Measurements from ENCODE around the gene SNRPA.

SNRPA gene

DNA sequence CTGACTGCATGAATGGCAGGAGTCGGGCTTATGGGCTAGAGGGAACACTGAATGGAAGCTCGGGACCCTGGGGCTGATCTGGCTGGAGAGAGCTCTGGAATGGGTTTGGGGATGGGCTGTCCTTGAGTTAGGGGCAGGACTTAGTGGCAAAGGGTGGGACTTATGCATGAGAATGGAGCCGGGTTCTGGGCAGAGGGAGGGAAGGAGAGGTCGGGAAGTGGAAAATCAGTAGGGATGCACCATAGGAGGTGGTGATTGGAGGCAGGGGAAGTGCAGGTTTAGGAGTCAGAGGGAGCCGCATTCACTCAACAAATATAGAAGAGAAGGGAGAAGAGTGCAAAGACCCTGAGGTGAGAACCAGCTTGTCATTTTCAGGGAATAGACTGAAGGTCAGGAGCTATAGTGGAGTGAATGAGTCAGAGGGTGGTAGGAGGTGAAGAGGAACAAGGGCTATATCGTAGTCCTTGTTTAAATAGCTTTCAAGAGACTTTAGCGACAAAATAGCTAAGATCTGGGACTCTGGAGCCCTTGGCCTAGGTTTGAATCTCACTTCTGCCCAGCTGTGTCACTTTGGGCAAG lies 27.8 kb downstream of the SNRPA start:
- peaks cover 10% of the 10 kb centered on the region; the same call in 1 of the 2 replicates for H3K79me2 ChIP-seq (ENCODE audit: insufficient read depth, low read length)
- H3K9me2 ChIP-seq (replicated peaks; ENCODE audit: insufficient read depth, low read length) = no peaks in the 10 kb centered on the region
- H3K9me3 ChIP-seq (ENCODE audit: insufficient read depth, low read length) = no peaks in the 10 kb centered on the region
- H2AFZ ChIP-seq (ENCODE audit: low read depth, low read length, severe bottlenecking) = peak overlapping the region; percentile 60
- peaks cover 16% of the 10 kb centered on the region for H3F3A ChIP-seq (ENCODE audit: insufficient read depth)
- no peak for TF ChIP-seq EZH2phosphoT487 (conservative IDR thresholded peaks at IDR 0.05; ENCODE audit: low read length)
- TF ChIP-seq CTCF (IDR thresholded peaks at IDR 0.05; ENCODE audit: insufficient read depth, low read length, poor library complexity, severe bottlenecking) = no peak
- no peaks in the 10 kb centered on the region for H4K20me1 ChIP-seq (ENCODE audit: low read depth, low read length)
- H3K4me2 ChIP-seq (ENCODE audit: low read depth, low read length, poor library complexity, severe bottlenecking) = peak overlapping the region; percentile 75
- H3K9ac ChIP-seq (ENCODE audit: low read length) = peak overlapping the region; percentile 68
- H3K4me3 ChIP-seq (ENCODE audit: insufficient read depth, low read length, poor library complexity, severe bottlenecking) = peak overlapping the region; percentile 68
- no peaks in the 10 kb centered on the region for H3K27me3 ChIP-seq (ENCODE audit: low read length)
- no peaks in the 10 kb centered on the region for H3K36me3 ChIP-seq (ENCODE audit: low read length)
- H3K27ac ChIP-seq (ENCODE audit: low read depth, low read length) = peak overlapping the region; percentile 98

GRCh38 chr19:40780582-40780981 lies 29.6 kb downstream of the SNRPA start:
- Histone ChIP-seq H3K9ac (ENCODE audit: low read length) (no peak overlapping the region), H3K27ac (ENCODE audit: low read depth, low read length) (no peak overlapping the region), H3K27me3 (ENCODE audit: low read length) (no peaks in the 10 kb centered on the region), H4K20me1 (ENCODE audit: low read depth, low read length) (no peaks in the 10 kb centered on the region), H3F3A (ENCODE audit: insufficient read depth) (peaks cover 11% of the 10 kb centered on the region), H2AFZ (ENCODE audit: low read depth, low read length, severe bottlenecking) (no peak overlapping the region), H3K4me3 (ENCODE audit: insufficient read depth, low read length, poor library complexity, severe bottlenecking) (no peak overlapping the region), H3K79me2 (ENCODE audit: insufficient read depth, low read length) (peaks cover 10% of the 10 kb centered on the region; the same call in 1 of the 2 replicates), H3K9me2 (replicated peaks; ENCODE audit: insufficient read depth, low read length) (no peaks in the 10 kb centered on the region), H3K4me2 (ENCODE audit: low read depth, low read length, poor library complexity, severe bottlenecking) (no peak overlapping the region), H3K36me3 (ENCODE audit: low read length) (no peaks in the 10 kb centered on the region), H3K9me3 (ENCODE audit: insufficient read depth, low read length) (no peaks in the 10 kb centered on the region)
- TF ChIP-seq CTCF (IDR thresholded peaks at IDR 0.05; ENCODE audit: insufficient read depth, low read length, poor library complexity, severe bottlenecking) (no peak), EZH2phosphoT487 (conservative IDR thresholded peaks at IDR 0.05; ENCODE audit: low read length) (no peak)

DNA sequence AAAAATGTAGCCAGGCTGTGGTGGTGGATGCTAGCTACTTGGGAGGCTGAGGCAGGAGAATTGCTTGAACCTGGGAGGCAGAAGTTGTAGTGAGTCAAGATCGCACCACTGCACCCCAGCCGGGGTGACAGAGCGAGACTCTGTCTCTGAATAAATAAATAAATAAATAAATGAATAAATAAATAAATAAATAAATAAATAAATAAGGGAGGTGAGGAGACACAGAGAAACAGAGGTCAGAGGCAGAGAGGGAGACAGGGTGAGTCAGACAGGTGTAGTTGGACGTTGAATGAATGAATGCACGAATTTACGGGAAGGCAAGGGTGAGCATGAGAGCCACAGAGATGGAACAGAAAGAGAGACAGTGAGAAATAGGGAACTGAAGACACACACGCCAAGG lies 30.1 kb downstream of the SNRPA start:
- TF ChIP-seq EZH2phosphoT487 (conservative IDR thresholded peaks at IDR 0.05; ENCODE audit: low read length) = no peak
- TF ChIP-seq CTCF (IDR thresholded peaks at IDR 0.05; ENCODE audit: insufficient read depth, low read length, poor library complexity, severe bottlenecking) = no peak
- Histone ChIP-seq H3K4me2 (ENCODE audit: low read depth, low read length, poor library complexity, severe bottlenecking) (no peak overlapping the region), H2AFZ (ENCODE audit: low read depth, low read length, severe bottlenecking) (no peak overlapping the region), H3F3A (ENCODE audit: insufficient read depth) (peaks cover 11% of the 10 kb centered on the region), H3K27me3 (ENCODE audit: low read length) (no peaks in the 10 kb centered on the region), H3K9me2 (replicated peaks; ENCODE audit: insufficient read depth, low read length) (no peaks in the 10 kb centered on the region), H3K9me3 (ENCODE audit: insufficient read depth, low read length) (no peaks in the 10 kb centered on the region), H3K79me2 (ENCODE audit: insufficient read depth, low read length) (peaks cover 10% of the 10 kb centered on the region; the same call in 1 of the 2 replicates), H3K4me3 (ENCODE audit: insufficient read depth, low read length, poor library complexity, severe bottlenecking) (no peak overlapping the region), H3K36me3 (ENCODE audit: low read length) (no peaks in the 10 kb centered on the region), H4K20me1 (ENCODE audit: low read depth, low read length) (no peaks in the 10 kb centered on the region), H3K9ac (ENCODE audit: low read length) (no peak overlapping the region), H3K27ac (ENCODE audit: low read depth, low read length) (no peak overlapping the region)
